ENCODE data around the gene CPM.
"Not testable (repeated sequence)": the region's sequence is repeated elsewhere in the genome, so short reads cannot be mapped to it uniquely, and the experiment has no call there.

Gene CPM

GRCh38 chr12:68808388-68809189, 124.4 kb downstream of the CPM start:
- peak overlapping the region; percentile 99 for H3K27ac Mint-ChIP-seq
- H3K36me3 Mint-ChIP-seq (ENCODE audit: low read depth): peaks cover 42% of the 10 kb centered on the region
- H3K9me3 Mint-ChIP-seq: no peaks in the 10 kb centered on the region
- peaks cover 24% of the 10 kb centered on the region for H3K4me1 Mint-ChIP-seq (ENCODE audit: low read depth)
- no peaks in the 10 kb centered on the region for H3K27me3 Mint-ChIP-seq (ENCODE audit: low read depth)
- DNase-seq (ENCODE audit: low spot score): peak; percentile 87
- peak overlapping the region; percentile 92 for H3K4me3 Mint-ChIP-seq

- Mint-ChIP-seq H3K36me3 (ENCODE audit: low read depth) (peaks cover 35% of the 10 kb centered on the region), H3K9me3 (no peaks in the 10 kb centered on the region), H3K27me3 (ENCODE audit: low read depth) (no peaks in the 10 kb centered on the region), H3K27ac (peak within 1 kb of the TSS; percentile 99), H3K4me3 (peak within 1 kb of the TSS; percentile 92), H3K4me1 (ENCODE audit: low read depth) (peaks cover 17% of the 10 kb centered on the region)
- peak; percentile 97 for DNase-seq (ENCODE audit: low spot score)
Observed at GRCh38 chr12:68807576-68808387, 125.2 kb downstream of the CPM start, which contains the start of gene MDM2. MDM2 (plus strand) TSS chr12:68808177; CDS start chr12:68808478, 301 bp downstream.

GRCh38 chr12:68807274-68807575, 125.7 kb downstream of the CPM start:
- not testable (repeated sequence) for DNase-seq (ENCODE audit: low spot score); H3K9me3 Mint-ChIP-seq; H3K27me3 Mint-ChIP-seq (ENCODE audit: low read depth)
- peak overlapping the region; percentile 99 for H3K27ac Mint-ChIP-seq
- H3K4me3 Mint-ChIP-seq: peak overlapping the region; percentile 90
- H3K4me1 Mint-ChIP-seq (ENCODE audit: low read depth): peaks cover 11% of the 10 kb centered on the region
- H3K36me3 Mint-ChIP-seq (ENCODE audit: low read depth): peaks cover 29% of the 10 kb centered on the region

GRCh38 chr12:68806488-68807237, 126.3 kb downstream of the CPM start:
- no peak for DNase-seq (ENCODE audit: low spot score)
- H3K9me3 Mint-ChIP-seq: no peaks in the 10 kb centered on the region
- H3K4me3 Mint-ChIP-seq: peak overlapping the region; percentile 90
- H3K4me1 Mint-ChIP-seq (ENCODE audit: low read depth): peaks cover 15% of the 10 kb centered on the region
- H3K27me3 Mint-ChIP-seq (ENCODE audit: low read depth): no peaks in the 10 kb centered on the region
- peak overlapping the region; percentile 99 for H3K27ac Mint-ChIP-seq
- peaks cover 28% of the 10 kb centered on the region for H3K36me3 Mint-ChIP-seq (ENCODE audit: low read depth)

GRCh38 chr12:68805592-68806120, 127.3 kb downstream of the CPM start:
- H3K27me3 Mint-ChIP-seq (ENCODE audit: low read depth): no peaks in the 10 kb centered on the region
- peaks cover 12% of the 10 kb centered on the region for H3K4me1 Mint-ChIP-seq (ENCODE audit: low read depth)
- no peak overlapping the region for H3K4me3 Mint-ChIP-seq
- peak overlapping the region; percentile 14 for H3K27ac Mint-ChIP-seq
- no peaks in the 10 kb centered on the region for H3K9me3 Mint-ChIP-seq
- H3K36me3 Mint-ChIP-seq (ENCODE audit: low read depth): peaks cover 19% of the 10 kb centered on the region
- DNase-seq (ENCODE audit: low spot score): no peak

GRCh38 chr12:68804657-68805591, 128.0 kb downstream of the CPM start:
- H3K36me3 Mint-ChIP-seq (ENCODE audit: low read depth): peaks cover 16% of the 10 kb centered on the region
- H3K4me3 Mint-ChIP-seq: no peak overlapping the region
- DNase-seq (ENCODE audit: low spot score): no peak
- peaks cover 12% of the 10 kb centered on the region for H3K4me1 Mint-ChIP-seq (ENCODE audit: low read depth)
- H3K27me3 Mint-ChIP-seq (ENCODE audit: low read depth): peaks cover under 1% of the 10 kb centered on the region
- H3K27ac Mint-ChIP-seq: peak overlapping the region; percentile 14
- H3K9me3 Mint-ChIP-seq: no peaks in the 10 kb centered on the region

- Mint-ChIP-seq H3K36me3 (ENCODE audit: low read depth) (peaks cover 8% of the 10 kb centered on the region), H3K9me3 (no peaks in the 10 kb centered on the region), H3K4me3 (no peak overlapping the region), H3K4me1 (ENCODE audit: low read depth) (peaks cover 12% of the 10 kb centered on the region), H3K27me3 (ENCODE audit: low read depth) (peaks cover 3% of the 10 kb centered on the region), H3K27ac (no peak overlapping the region)
- DNase-seq (ENCODE audit: low spot score): no peak
Observed at GRCh38 chr12:68803948-68804656, 128.9 kb downstream of the CPM start.

- not testable (repeated sequence) for H3K36me3 Mint-ChIP-seq (ENCODE audit: low read depth); H3K27ac Mint-ChIP-seq; H3K9me3 Mint-ChIP-seq; DNase-seq (ENCODE audit: low spot score); H3K27me3 Mint-ChIP-seq (ENCODE audit: low read depth); H3K4me3 Mint-ChIP-seq
- peaks cover 12% of the 10 kb centered on the region for H3K4me1 Mint-ChIP-seq (ENCODE audit: low read depth)
Observed at GRCh38 chr12:68802911-68803651, 129.9 kb downstream of the CPM start.

GRCh38 chr12:68802372-68802745, 130.6 kb downstream of the CPM start:
- not testable (repeated sequence) for H3K36me3 Mint-ChIP-seq (ENCODE audit: low read depth); DNase-seq (ENCODE audit: low spot score); H3K4me3 Mint-ChIP-seq; H3K9me3 Mint-ChIP-seq; H3K27me3 Mint-ChIP-seq (ENCODE audit: low read depth); H3K27ac Mint-ChIP-seq
- H3K4me1 Mint-ChIP-seq (ENCODE audit: low read depth): peaks cover 11% of the 10 kb centered on the region
